Measurements from ENCODE around the gene GABRB1. TPM values are rescaled to one million over a fixed set of nuclear protein-coding genes. Genes with fewer than 3 reads are reported as not detected.

Gene GABRB1
- total RNA-seq, 1 donor from 2014 or later = not detected

DNA sequence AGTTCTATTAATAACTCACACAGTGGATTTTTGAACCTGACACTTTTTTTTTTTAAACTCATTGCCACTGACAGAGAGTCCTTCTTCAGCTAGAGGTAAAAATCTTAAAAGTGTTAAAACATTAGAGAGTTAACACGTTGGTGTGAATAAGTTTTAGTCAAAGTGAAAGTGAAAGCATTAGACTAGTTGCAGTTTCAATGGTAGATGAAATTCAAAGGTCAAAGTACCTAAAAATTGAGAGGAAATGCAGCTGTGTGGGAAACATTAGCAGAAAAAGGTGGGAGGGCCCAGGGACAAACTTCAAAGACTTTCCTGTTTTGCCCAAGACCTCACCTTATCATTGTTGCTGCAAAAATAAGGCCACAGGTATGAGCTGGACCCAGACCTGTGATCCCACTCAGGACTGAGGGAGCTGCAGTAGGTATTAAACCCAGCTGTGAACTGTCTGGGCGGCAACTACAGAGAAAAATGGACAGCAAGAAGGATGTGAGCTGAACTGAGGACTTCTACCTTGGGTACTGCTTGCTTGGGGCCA lies 20.4 kb upstream of the GABRB1 start:
- DNase-seq (no peak), ATAC-seq (ENCODE audit: low read depth) (no peak)
- Mint-ChIP-seq H3K4me1 (peaks cover 6% of the 10 kb centered on the region), H3K27ac (no peak overlapping the region), H3K27me3 (no peaks in the 10 kb centered on the region), H3K36me3 (ENCODE audit: low read depth) (no peaks in the 10 kb centered on the region), H3K9me3 (peaks cover 3% of the 10 kb centered on the region), H3K4me3 (no peak overlapping the region)
- intact Hi-C loops (cut with micrococcal nuclease) = no loop called here
- TF ChIP-seq, protein P1, sequence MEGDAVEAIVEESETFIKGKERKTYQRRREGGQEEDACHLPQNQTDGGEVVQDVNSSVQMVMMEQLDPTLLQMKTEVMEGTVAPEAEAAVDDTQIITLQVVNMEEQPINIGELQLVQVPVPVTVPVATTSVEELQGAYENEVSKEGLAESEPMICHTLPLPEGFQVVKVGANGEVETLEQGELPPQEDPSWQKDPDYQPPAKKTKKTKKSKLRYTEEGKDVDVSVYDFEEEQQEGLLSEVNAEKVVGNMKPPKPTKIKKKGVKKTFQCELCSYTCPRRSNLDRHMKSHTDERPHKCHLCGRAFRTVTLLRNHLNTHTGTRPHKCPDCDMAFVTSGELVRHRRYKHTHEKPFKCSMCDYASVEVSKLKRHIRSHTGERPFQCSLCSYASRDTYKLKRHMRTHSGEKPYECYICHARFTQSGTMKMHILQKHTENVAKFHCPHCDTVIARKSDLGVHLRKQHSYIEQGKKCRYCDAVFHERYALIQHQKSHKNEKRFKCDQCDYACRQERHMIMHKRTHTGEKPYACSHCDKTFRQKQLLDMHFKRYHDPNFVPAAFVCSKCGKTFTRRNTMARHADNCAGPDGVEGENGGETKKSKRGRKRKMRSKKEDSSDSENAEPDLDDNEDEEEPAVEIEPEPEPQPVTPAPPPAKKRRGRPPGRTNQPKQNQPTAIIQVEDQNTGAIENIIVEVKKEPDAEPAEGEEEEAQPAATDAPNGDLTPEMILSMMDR (IDR thresholded peaks at IDR 0.05) = no peak
- ChIA-PET CTCF (no interaction called here), POLR2A (no interaction called here)

DNA sequence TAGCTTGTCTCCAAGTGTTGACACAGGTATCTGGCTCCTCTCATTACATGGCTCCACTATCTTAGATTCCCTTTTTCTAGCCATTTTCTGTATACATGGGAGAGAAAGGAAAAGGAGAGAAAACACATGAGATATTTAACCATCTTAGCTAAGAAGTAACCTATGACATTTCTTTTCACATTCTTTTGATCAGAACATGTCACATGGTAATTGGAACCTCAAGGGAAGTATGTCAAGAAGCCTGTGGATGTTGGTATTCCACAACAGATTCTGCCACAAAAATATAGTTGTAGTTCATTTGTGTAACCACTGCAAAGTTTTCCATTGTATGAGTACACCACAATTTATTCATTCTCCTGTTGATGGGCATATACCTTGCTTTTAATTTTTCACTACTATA lies 18.7 kb upstream of the GABRB1 start:
- ATAC-seq (ENCODE audit: low read depth) = no peak
- H3K36me3 Mint-ChIP-seq (ENCODE audit: low read depth) = no peaks in the 10 kb centered on the region
- DNase-seq = no peak
- intact Hi-C loops (cut with micrococcal nuclease) = no loop called here
- TF ChIP-seq, protein P1 (IDR thresholded peaks at IDR 0.05) = no peak
- H3K27me3 Mint-ChIP-seq = no peaks in the 10 kb centered on the region
- ChIA-PET POLR2A (no interaction called here), CTCF (no interaction called here)
- H3K9me3 Mint-ChIP-seq = peaks cover 3% of the 10 kb centered on the region
- peaks cover 6% of the 10 kb centered on the region for H3K4me1 Mint-ChIP-seq
- no peak overlapping the region for H3K27ac Mint-ChIP-seq
- H3K4me3 Mint-ChIP-seq = no peak overlapping the region

DNA sequence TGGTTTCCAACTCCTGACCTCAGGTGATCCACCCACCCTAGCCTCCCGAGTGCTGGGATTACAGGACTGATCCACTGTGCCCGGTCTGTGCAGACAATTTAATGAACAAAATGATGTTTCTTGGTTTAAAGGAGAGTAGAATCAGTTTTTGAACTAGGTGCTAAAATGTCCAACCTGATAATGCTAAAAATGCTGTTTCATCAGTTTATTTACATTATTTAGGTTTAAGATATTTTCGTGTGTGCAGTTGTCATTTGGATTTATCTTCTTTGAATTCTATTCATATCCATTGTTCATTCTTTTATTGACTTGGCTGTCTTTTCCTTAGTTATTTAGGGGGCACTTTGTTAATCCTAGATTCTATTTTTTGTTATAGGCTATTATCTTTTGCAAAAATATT lies 18.0 kb upstream of the GABRB1 start:
- TF ChIP-seq, protein P1 (IDR thresholded peaks at IDR 0.05) = no peak
- no peaks in the 10 kb centered on the region for H3K36me3 Mint-ChIP-seq (ENCODE audit: low read depth)
- ChIA-PET POLR2A (no interaction called here), CTCF (no interaction called here)
- H3K4me1 Mint-ChIP-seq = peaks cover 6% of the 10 kb centered on the region
- H3K4me3 Mint-ChIP-seq = no peak overlapping the region
- no peaks in the 10 kb centered on the region for H3K27me3 Mint-ChIP-seq
- peaks cover 3% of the 10 kb centered on the region for H3K9me3 Mint-ChIP-seq
- ATAC-seq (ENCODE audit: low read depth) (no peak), DNase-seq (no peak)
- intact Hi-C loops (cut with micrococcal nuclease) = no loop called here
- no peak overlapping the region for H3K27ac Mint-ChIP-seq

DNA sequence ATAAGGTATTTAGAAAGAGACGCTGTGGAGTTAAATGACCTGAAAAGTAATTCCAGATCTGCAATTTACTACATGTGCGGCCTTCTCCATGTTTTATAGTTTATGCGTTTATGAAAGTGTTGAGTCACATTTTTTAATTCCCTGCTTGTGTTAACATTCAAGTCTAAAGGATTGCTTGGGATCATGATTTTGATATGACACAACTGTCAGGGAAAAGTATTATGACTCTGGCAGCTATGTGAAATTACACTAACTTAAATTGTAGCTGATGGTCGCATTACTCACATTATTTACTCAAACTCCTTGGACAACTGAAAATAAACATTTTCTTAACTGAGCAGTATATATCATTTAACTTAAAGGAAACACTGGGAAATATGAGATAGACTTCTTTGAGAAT lies 14.3 kb upstream of the GABRB1 start:
- no peaks in the 10 kb centered on the region for H3K27me3 Mint-ChIP-seq
- no peak for DNase-seq
- H3K4me1 Mint-ChIP-seq = no peaks in the 10 kb centered on the region
- TF ChIP-seq, protein P1 (IDR thresholded peaks at IDR 0.05) = no peak
- intact Hi-C loops (cut with micrococcal nuclease) = no loop called here
- H3K4me3 Mint-ChIP-seq = no peak overlapping the region
- no peak overlapping the region for H3K27ac Mint-ChIP-seq
- no peak for ATAC-seq (ENCODE audit: low read depth)
- CTCF ChIA-PET = no interaction called here
- no peaks in the 10 kb centered on the region for H3K36me3 Mint-ChIP-seq (ENCODE audit: low read depth)
- H3K9me3 Mint-ChIP-seq = peaks cover 2% of the 10 kb centered on the region
- POLR2A ChIA-PET = no interaction called here

DNA sequence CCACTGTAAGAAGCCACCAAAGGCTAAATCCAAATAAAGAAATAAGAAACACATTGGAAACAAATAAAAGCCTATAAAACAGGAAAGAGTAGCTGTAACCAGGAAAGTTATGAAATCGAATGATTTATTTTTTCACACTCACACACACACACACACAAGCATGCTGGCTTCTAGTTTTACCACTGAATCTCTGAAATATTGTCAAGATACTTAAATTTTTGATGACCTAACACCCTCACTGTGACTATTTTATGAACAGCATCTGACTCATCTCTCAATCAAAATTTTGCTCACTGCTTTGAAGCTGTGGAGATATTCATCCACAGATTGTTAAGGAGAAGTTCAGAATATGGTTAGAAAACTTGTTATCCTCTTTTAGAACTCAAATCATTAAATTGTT lies 13.9 kb upstream of the GABRB1 start:
- no peak for ATAC-seq (ENCODE audit: low read depth)
- no peaks in the 10 kb centered on the region for H3K27me3 Mint-ChIP-seq
- ChIA-PET POLR2A (no interaction called here), CTCF (no interaction called here)
- no peaks in the 10 kb centered on the region for H3K36me3 Mint-ChIP-seq (ENCODE audit: low read depth)
- peaks cover 2% of the 10 kb centered on the region for H3K9me3 Mint-ChIP-seq
- H3K4me1 Mint-ChIP-seq = no peaks in the 10 kb centered on the region
- no peak overlapping the region for H3K4me3 Mint-ChIP-seq
- DNase-seq = no peak
- H3K27ac Mint-ChIP-seq = no peak overlapping the region
- TF ChIP-seq, protein P1 (IDR thresholded peaks at IDR 0.05) = no peak
- intact Hi-C loops (cut with micrococcal nuclease) = no loop called here

All from activated B cell treated with CpG ODN at 0.5 μM for 24 hours (primary cell).